ENCODE results near the gene PANK1. TPM values are rescaled to one million over a fixed set of nuclear protein-coding genes. Genes with fewer than 3 reads are reported as not detected.

Gene PANK1
- total and polyA plus RNA-seq, 3 donors from 2014 or later = 6.3 to 15.3 (median 9.2) TPM

DNA sequence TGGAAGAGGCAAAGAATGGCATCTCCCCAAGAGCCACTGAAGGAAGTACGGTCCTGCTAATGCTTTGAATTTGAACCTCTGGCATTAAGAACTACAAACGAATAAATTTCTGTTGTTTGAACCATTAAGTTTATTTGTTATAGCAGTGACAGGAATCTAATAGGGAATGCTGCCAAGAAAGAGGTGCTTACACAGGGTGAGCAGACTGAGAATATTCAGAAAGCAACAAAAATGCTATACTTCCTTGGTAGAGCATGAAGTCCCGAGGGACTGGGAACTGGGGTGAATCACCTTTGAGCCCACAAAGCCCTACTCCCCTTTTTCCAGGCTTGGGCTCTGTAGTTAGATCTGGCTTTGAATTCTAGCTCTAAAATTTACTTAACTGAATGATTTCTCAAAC, 45.0 kb downstream of the PANK1 start:
- no peak overlapping the region for H3K4me3 ChIP-seq
- 89 to 90% methylated on average over 3 of the region's 3 CpGs for WGBS, 2 donors
- TF ChIP-seq POLR2A (IDR thresholded peaks at IDR 0.05) = no peak
- TF ChIP-seq, protein P1, sequence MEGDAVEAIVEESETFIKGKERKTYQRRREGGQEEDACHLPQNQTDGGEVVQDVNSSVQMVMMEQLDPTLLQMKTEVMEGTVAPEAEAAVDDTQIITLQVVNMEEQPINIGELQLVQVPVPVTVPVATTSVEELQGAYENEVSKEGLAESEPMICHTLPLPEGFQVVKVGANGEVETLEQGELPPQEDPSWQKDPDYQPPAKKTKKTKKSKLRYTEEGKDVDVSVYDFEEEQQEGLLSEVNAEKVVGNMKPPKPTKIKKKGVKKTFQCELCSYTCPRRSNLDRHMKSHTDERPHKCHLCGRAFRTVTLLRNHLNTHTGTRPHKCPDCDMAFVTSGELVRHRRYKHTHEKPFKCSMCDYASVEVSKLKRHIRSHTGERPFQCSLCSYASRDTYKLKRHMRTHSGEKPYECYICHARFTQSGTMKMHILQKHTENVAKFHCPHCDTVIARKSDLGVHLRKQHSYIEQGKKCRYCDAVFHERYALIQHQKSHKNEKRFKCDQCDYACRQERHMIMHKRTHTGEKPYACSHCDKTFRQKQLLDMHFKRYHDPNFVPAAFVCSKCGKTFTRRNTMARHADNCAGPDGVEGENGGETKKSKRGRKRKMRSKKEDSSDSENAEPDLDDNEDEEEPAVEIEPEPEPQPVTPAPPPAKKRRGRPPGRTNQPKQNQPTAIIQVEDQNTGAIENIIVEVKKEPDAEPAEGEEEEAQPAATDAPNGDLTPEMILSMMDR (IDR thresholded peaks at IDR 0.05) = no peak
- no peak for DNase-seq
- H3K9me3 ChIP-seq = no peaks in the 10 kb centered on the region
- H3K27me3 ChIP-seq = no peaks in the 10 kb centered on the region
- no peak overlapping the region for H3K27ac ChIP-seq
- H3K36me3 ChIP-seq (ENCODE audit: low read depth, missing control alignments) = no peaks in the 10 kb centered on the region
- intact Hi-C loops (cut with DNase I; ENCODE audit: low total_unique reads) = no loop called here
- no peaks in the 10 kb centered on the region for H3K4me1 ChIP-seq

DNA sequence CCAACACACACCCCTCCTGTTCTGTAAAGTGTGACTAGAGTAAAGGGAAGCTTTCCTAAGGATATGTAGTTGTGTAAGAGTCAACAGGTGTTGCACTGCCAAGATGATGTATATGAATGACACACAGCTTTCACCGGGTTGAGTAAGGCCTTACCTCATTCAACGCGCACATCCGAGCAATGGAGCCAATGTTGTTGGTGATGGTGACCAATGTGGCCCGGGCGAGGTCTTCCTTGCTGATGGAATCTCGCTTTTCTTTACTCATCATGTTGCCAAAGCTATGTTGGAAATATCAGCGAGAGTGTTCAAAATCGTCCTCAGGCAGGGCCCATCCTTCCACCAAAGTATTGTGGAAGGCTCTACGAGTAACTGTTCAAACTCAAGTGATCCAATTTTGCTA, 52.0 kb downstream of the PANK1 start:
- no peak for DNase-seq
- Histone ChIP-seq H3K27me3 (no peaks in the 10 kb centered on the region), H3K9me3 (no peaks in the 10 kb centered on the region), H3K27ac (no peak overlapping the region), H3K4me3 (no peak overlapping the region), H3K4me1 (no peaks in the 10 kb centered on the region), H3K36me3 (ENCODE audit: low read depth, missing control alignments) (no peaks in the 10 kb centered on the region)
- intact Hi-C loops (cut with DNase I; ENCODE audit: low total_unique reads) = no loop called here
- TF ChIP-seq POLR2A (IDR thresholded peaks at IDR 0.05) = no peak
- TF ChIP-seq, protein P1 (IDR thresholded peaks at IDR 0.05) = no peak
- WGBS, 2 donors = 91 to 98% methylated on average over 10 of the region's 10 CpGs

DNA sequence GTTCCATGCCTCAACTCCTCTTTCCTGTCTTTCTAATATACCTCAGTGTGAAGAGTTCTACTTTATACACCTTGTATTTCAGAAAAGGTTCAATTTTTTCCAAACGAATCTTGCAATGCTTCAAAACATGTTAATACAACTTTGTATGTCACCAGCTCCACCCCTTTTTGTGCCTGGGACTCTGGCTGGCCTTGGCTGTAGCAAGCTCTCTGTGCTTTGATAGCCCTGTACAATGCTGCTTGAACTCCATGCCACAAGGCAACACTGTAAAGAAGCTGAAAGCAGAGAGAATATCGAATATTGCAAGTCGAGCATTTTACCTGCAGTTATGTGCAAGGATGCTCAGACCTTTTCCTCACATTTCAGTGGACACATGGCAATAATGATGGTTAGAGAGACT, 52.5 kb downstream of the PANK1 start:
- no peaks in the 10 kb centered on the region for H3K36me3 ChIP-seq (ENCODE audit: low read depth, missing control alignments)
- intact Hi-C loops (cut with DNase I; ENCODE audit: low total_unique reads) = no loop called here
- TF ChIP-seq POLR2A (IDR thresholded peaks at IDR 0.05) = no peak
- TF ChIP-seq, protein P1 (IDR thresholded peaks at IDR 0.05) = no peak
- H3K4me1 ChIP-seq = no peaks in the 10 kb centered on the region
- H3K27me3 ChIP-seq = no peaks in the 10 kb centered on the region
- peak overlapping the region in 1 of 2 donors; percentile 39 for H3K27ac ChIP-seq
- no peak for DNase-seq
- 69 to 76% methylated on average over 3 of the region's 3 CpGs for WGBS, 2 donors
- H3K4me3 ChIP-seq = no peak overlapping the region
- no peaks in the 10 kb centered on the region for H3K9me3 ChIP-seq

DNA sequence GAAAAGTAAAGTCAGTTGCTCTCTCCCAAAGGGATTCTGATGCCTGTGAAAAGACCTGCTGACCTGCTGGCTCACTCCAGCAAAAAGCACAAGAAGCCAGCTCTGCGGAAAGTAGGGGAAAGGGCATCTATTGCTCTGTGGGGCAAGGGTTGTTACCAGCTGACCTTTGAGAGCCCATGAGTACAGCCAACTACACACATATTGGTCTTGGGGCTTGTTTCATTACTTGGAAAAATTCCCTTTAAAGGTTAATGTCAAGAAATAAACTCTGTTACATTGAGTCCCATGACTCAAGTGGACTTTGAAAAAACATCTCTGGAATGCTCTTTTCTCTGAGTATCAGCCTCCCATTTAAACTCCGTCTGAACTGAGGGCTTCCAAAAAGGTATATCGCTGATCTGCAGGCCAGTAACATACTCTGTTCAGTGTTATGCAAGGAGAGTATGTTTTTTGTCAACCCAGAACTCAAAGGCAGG, 53.2 kb downstream of the PANK1 start:
- TF ChIP-seq POLR2A (IDR thresholded peaks at IDR 0.05) = no peak
- TF ChIP-seq, protein P1 (IDR thresholded peaks at IDR 0.05) = no peak
- no peak for DNase-seq
- Histone ChIP-seq H3K4me1 (no peaks in the 10 kb centered on the region), H3K9me3 (no peaks in the 10 kb centered on the region), H3K4me3 (no peak overlapping the region), H3K27ac (peak overlapping the region; percentile 24 to 39), H3K27me3 (no peaks in the 10 kb centered on the region), H3K36me3 (ENCODE audit: low read depth, missing control alignments) (no peaks in the 10 kb centered on the region)
- intact Hi-C loops (cut with DNase I; ENCODE audit: low total_unique reads) = no loop called here
- 55 to 66% methylated on average over 3 of the region's 3 CpGs for WGBS, 2 donors

DNA sequence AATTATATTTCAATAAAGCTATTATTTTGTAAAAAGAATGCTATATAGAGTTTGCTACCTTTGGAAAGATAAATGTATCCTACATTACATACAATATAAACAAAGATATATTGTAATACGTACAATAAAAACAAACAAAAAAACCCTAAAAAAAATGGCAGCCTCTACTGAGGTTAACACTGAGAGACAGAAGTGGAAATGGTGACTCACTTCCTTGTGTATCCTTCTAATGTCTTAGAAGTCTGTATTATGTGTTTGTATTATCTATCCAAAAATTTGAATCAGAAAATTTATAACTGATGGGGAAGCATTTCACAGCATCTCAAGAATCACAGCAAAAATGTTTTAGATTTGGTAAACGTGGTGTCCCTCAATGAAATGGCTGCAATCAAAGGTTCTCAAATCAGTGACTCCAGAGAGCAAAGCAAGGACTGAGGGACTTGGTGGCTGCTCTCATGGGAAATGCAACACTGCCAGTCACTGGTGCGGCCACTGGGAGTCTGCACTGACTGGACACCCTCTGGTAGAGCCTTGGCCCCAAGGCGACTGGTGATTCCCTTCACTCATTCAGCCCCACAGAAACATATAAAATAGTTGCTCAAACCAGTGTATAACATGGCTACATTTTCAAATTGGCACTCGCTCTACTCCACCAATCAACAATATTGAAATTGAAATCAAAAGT, 53.8 kb downstream of the PANK1 start:
- Histone ChIP-seq H3K4me3 (no peak overlapping the region), H3K9me3 (no peaks in the 10 kb centered on the region), H3K4me1 (no peaks in the 10 kb centered on the region), H3K36me3 (ENCODE audit: low read depth, missing control alignments) (no peaks in the 10 kb centered on the region), H3K27ac (peak overlapping the region; percentile 24 to 39), H3K27me3 (no peaks in the 10 kb centered on the region)
- no peak for TF ChIP-seq POLR2A (IDR thresholded peaks at IDR 0.05)
- TF ChIP-seq, protein P1 (IDR thresholded peaks at IDR 0.05) = no peak
- WGBS, 2 donors = 86 to 92% methylated on average over 5 of the region's 5 CpGs
- intact Hi-C loops (cut with DNase I; ENCODE audit: low total_unique reads) = no loop called here
- DNase-seq = no peak

Measured in testis (tissue), 3 donors.